Activated CD4-positive, alpha-beta memory T cell treated with anti-CD3 and anti-CD28 coated beads for 36 hours (primary cell): ENCODE measurements around the gene CD99. TPM values are rescaled to one million over a fixed set of nuclear protein-coding genes. Genes with fewer than 3 reads are reported as not detected.
"Not testable (repeated sequence)": the region's sequence is repeated elsewhere in the genome, so short reads cannot be mapped to it uniquely, and the experiment has no call there.

ENCODE experiments used
- CTCF ChIA-PET: fragments of 350-600 bp; sonication (Branson Sonifier 250); formaldehyde crosslinking; loops from one replicate; lab custom pipeline; 2021; ENCODE audit warnings: antibody characterized with exemption, inconsistent platforms; lab: Charles Lee
- POLR2A ChIA-PET: fragments of 350-600 bp; sonication (Branson Sonifier 250); formaldehyde crosslinking; loops from one replicate; lab custom pipeline; 2021; ENCODE audit warnings: antibody characterized with exemption; lab: Charles Lee
- DNase-seq: peaks from one replicate; pipeline ENCODE4 v3.0.0-alpha.2; 2020
- H3K27ac Mint-ChIP-seq: one replicate; pipeline ENCODE4 v1.8.0; 2021; ENCODE audit warnings: mixed read lengths
- H3K27me3 Mint-ChIP-seq: one replicate; pipeline ENCODE4 v1.8.0; 2021; ENCODE audit warnings: mixed read lengths
- H3K36me3 Mint-ChIP-seq: one replicate; pipeline ENCODE4 v1.8.0; 2021; ENCODE audit warnings: mixed read lengths
- H3K4me1 Mint-ChIP-seq: one replicate; pipeline ENCODE4 v1.8.0; 2021; ENCODE audit warnings: low read depth, mixed read lengths
- H3K4me3 Mint-ChIP-seq: one replicate; pipeline ENCODE4 v1.8.0; 2021; ENCODE audit warnings: mild to moderate bottlenecking, mixed read lengths
- H3K9me3 Mint-ChIP-seq: one replicate; pipeline ENCODE4 v1.8.0; 2021; ENCODE audit warnings: mixed read lengths
- intact Hi-C: fragments of 100-400 bp; cut with micrococcal nuclease; formaldehyde crosslinking; loops from one replicate; pipeline ENCODE4 v1.15.1; 2023
- total RNA-seq, 2 experiments: library from RNA; stranded (reverse); gene quantifications; one replicate each; pipeline ENCODE4 v1.2.3, GENCODE V29; 2021

Gene CD99
- total RNA-seq, 2 experiments from 2014 or later, result 282 to 283 TPM

- Mint-ChIP-seq H3K27ac (no peak overlapping the region), H3K36me3 (no peaks in the 10 kb centered on the region), H3K4me3 (no peak overlapping the region), H3K27me3 (no peaks in the 10 kb centered on the region), H3K9me3 (no peaks in the 10 kb centered on the region), H3K4me1 (peaks cover 2% of the 10 kb centered on the region)
- DNase-seq, result no peak
- intact Hi-C loops, result no loop called here
- ChIA-PET CTCF (no interaction called here), POLR2A (no interaction called here)
Observed at GRCh38 chrX:2751291-2751690, 60.2 kb downstream of the CD99 start.

- DNase-seq, POLR2A ChIA-PET, H3K36me3 Mint-ChIP-seq, H3K9me3 Mint-ChIP-seq, H3K4me3 Mint-ChIP-seq, H3K27me3 Mint-ChIP-seq, H3K4me1 Mint-ChIP-seq, CTCF ChIA-PET, H3K27ac Mint-ChIP-seq, intact Hi-C loops: not testable (repeated sequence)
Observed at GRCh38 chrX:2751874-2752300, 60.8 kb downstream of the CD99 start, which contains the start of gene XG. Gene XG (plus strand): TSS chrX:2752040. CDS start chrX:2752275, 235 bp downstream.

- H3K4me1 Mint-ChIP-seq, CTCF ChIA-PET, POLR2A ChIA-PET, H3K4me3 Mint-ChIP-seq, H3K27ac Mint-ChIP-seq, H3K9me3 Mint-ChIP-seq, H3K36me3 Mint-ChIP-seq, H3K27me3 Mint-ChIP-seq, DNase-seq, intact Hi-C loops: not testable (repeated sequence)
Observed at GRCh38 chrX:2752441-2752840, 61.3 kb downstream of the CD99 start.

- intact Hi-C loops, CTCF ChIA-PET: not testable (repeated sequence)
Observed at GRCh38 chrX:2755163-2755715, 64.1 kb downstream of the CD99 start.

GRCh38 chrX:2756548-2756947 lies 65.5 kb downstream of the CD99 start:
- ChIA-PET CTCF (no interaction called here), POLR2A (no interaction called here)
- H3K9me3 Mint-ChIP-seq, result no peaks in the 10 kb centered on the region
- no peaks in the 10 kb centered on the region for H3K36me3 Mint-ChIP-seq
- no peak overlapping the region for H3K4me3 Mint-ChIP-seq
- no peak overlapping the region for H3K27ac Mint-ChIP-seq
- intact Hi-C loops, result no loop called here
- peaks cover 1% of the 10 kb centered on the region for H3K27me3 Mint-ChIP-seq
- peaks cover 3% of the 10 kb centered on the region for H3K4me1 Mint-ChIP-seq
- no peak for DNase-seq

More at GRCh38 chrX:2755163-2755715, 64.1 kb downstream of the CD99 start:
- H3K27ac Mint-ChIP-seq, H3K36me3 Mint-ChIP-seq, H3K4me3 Mint-ChIP-seq, H3K27me3 Mint-ChIP-seq, H3K9me3 Mint-ChIP-seq, POLR2A ChIA-PET, DNase-seq, H3K4me1 Mint-ChIP-seq: not testable (repeated sequence)

GRCh38 chrX:2761246-2761645 lies 70.2 kb downstream of the CD99 start:
- Mint-ChIP-seq H3K27ac (no peak overlapping the region), H3K27me3 (peaks cover 1% of the 10 kb centered on the region), H3K9me3 (no peaks in the 10 kb centered on the region), H3K36me3 (no peaks in the 10 kb centered on the region), H3K4me3 (no peak overlapping the region), H3K4me1 (peaks cover 8% of the 10 kb centered on the region)
- intact Hi-C loops, result no loop called here
- no peak for DNase-seq
- ChIA-PET POLR2A (no interaction called here), CTCF (no interaction called here)

GRCh38 chrX:2762671-2763070 lies 71.6 kb downstream of the CD99 start:
- H3K27me3 Mint-ChIP-seq, CTCF ChIA-PET, H3K9me3 Mint-ChIP-seq, H3K36me3 Mint-ChIP-seq, DNase-seq, H3K4me3 Mint-ChIP-seq, intact Hi-C loops, H3K4me1 Mint-ChIP-seq, H3K27ac Mint-ChIP-seq, POLR2A ChIA-PET: not testable (repeated sequence)

GRCh38 chrX:2764766-2765548 lies 73.9 kb downstream of the CD99 start:
- H3K4me3 Mint-ChIP-seq, H3K36me3 Mint-ChIP-seq, H3K27ac Mint-ChIP-seq, intact Hi-C loops, H3K27me3 Mint-ChIP-seq, H3K4me1 Mint-ChIP-seq, H3K9me3 Mint-ChIP-seq, POLR2A ChIA-PET, DNase-seq, CTCF ChIA-PET: not testable (repeated sequence)

- no peak for DNase-seq
- CTCF ChIA-PET, result no interaction called here
- Mint-ChIP-seq H3K4me3 (no peak overlapping the region), H3K9me3 (peaks cover 3% of the 10 kb centered on the region), H3K27me3 (peaks cover 7% of the 10 kb centered on the region), H3K36me3 (no peaks in the 10 kb centered on the region), H3K27ac (no peak overlapping the region), H3K4me1 (peaks cover 4% of the 10 kb centered on the region)
- POLR2A ChIA-PET, result no interaction called here
- intact Hi-C loops, result no loop called here
Observed at GRCh38 chrX:2765549-2765830, 74.4 kb downstream of the CD99 start.

GRCh38 chrX:2766906-2767305 lies 75.8 kb downstream of the CD99 start:
- POLR2A ChIA-PET, result no interaction called here
- CTCF ChIA-PET, result no interaction called here
- DNase-seq, result no peak
- Mint-ChIP-seq H3K4me3 (no peak overlapping the region), H3K27ac (no peak overlapping the region), H3K9me3 (peaks cover 3% of the 10 kb centered on the region), H3K36me3 (no peaks in the 10 kb centered on the region), H3K27me3 (peaks cover 11% of the 10 kb centered on the region), H3K4me1 (peaks cover 4% of the 10 kb centered on the region)
- intact Hi-C loops, result no loop called here

GRCh38 chrX:2767631-2768455 lies 76.7 kb downstream of the CD99 start:
- Mint-ChIP-seq H3K4me3 (no peak overlapping the region), H3K27ac (no peak overlapping the region), H3K9me3 (peaks cover 3% of the 10 kb centered on the region), H3K36me3 (no peaks in the 10 kb centered on the region), H3K4me1 (peaks cover 4% of the 10 kb centered on the region), H3K27me3 (peaks cover 11% of the 10 kb centered on the region)
- CTCF ChIA-PET, result no interaction called here
- DNase-seq, result no peak
- POLR2A ChIA-PET, result no interaction called here
- intact Hi-C loops, result no loop called here

- intact Hi-C loops, result no loop called here
- no peak for DNase-seq
- Mint-ChIP-seq H3K36me3 (no peaks in the 10 kb centered on the region), H3K4me1 (peaks cover 4% of the 10 kb centered on the region), H3K27ac (no peak overlapping the region), H3K4me3 (no peak overlapping the region), H3K9me3 (peaks cover 3% of the 10 kb centered on the region), H3K27me3 (peaks cover 17% of the 10 kb centered on the region)
- POLR2A ChIA-PET, result no interaction called here
- CTCF ChIA-PET, result no interaction called here
Observed at GRCh38 chrX:2769615-2770014, 78.5 kb downstream of the CD99 start.
